ENCODE measurements around the gene DEXI.
"Not testable (repeated sequence)": the region's sequence is repeated elsewhere in the genome, so short reads cannot be mapped to it uniquely, and the experiment has no call there.

The DEXI gene

DNA sequence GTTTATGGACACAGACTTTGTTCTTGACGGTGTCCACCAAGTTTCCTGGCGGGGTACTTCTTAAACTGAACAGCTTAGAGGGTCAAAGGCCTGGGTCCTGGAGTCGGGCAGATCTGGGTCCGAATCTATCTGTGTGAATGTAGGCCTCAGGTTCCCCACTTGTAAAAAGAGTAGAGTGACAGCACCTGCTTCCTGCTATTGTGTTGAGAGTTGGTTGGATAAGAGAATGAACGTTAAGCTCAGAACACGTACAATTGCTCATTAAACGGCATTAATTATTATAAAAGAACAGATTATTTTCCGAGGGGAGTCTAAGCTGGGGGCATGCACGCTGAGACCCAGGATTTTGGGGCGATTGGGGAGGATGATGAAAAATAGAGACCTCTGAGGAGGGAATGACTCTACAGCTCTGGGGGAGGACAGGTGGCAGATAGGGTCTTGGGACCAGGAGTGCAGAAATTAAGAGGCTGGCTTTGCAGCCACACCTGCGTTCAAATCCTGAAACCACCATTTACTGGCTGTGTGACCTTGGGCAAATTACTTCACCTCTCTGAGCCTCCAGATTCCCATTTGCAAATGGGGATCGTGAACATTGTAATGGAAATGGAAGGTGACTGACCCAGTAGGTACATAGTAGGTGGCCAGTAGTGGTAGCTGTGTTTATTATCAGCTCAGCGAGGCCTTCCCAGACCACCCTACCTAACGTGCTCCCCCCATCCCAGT, 3.0 kb upstream of the DEXI start:
- in situ Hi-C loops (cut with HindIII; ENCODE audit: low pct_unique_long_range_greater_than_20kb, low sequenced_read_pairs), result no loop called here

DNA sequence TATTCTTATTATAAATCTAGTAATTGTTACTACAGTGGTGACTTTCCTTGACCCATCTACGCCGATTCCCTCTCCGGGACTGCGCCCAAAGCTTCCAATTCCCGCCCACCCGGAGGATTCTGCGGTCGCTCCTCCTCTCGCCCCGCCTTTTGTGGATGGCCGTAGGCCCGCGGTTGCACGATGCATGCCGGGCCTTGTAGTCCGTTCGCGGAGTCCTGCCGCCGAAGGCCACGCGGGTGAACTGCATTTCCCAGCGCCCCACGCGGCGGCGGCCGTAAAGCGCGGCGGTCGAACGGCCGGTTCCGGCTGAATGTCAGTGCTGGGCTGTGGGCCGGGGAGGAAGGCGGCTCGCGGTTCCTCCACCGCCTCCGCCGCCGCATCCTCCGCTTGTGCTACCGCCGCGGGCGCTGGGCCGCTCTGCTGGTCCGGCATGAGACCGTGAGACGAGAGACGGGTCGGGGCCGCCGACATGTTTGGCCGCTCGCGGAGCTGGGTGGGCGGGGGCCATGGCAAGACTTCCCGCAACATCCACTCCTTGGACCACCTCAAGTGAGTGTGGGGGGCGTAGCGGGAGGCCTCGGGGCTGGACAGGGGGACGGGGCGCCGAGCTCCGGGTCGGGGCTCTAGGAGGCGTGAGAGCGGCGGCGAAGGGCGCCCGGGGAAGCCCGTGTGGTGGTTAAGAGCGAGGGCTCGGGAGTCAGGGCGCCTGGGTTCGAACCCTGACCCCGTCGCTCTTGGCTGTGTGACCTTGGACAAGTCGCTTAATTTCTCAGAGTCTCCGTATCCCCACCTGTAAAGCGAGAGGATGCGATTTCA, 2.2 kb upstream of the DEXI start, which contains the start of gene CLEC16A:
Gene CLEC16A, plus strand, starts transcription at position 316 of the 816 bp plus-strand sequence. Its CDS starts 154 bp downstream, at position 470.
- peak; percentile 92 to 97 for DNase-seq (ENCODE audit: low read depth in 1 of 2, low spot score in 1 of 2)
- no peak for TF ChIP-seq JUND (IDR thresholded peaks at IDR 0.05; ENCODE audit: low read depth)
- in situ Hi-C loops (cut with HindIII; ENCODE audit: low pct_unique_long_range_greater_than_20kb, low sequenced_read_pairs), result no loop called here

More for the DNA sequence above, 3.0 kb upstream of the DEXI start:
- TF ChIP-seq JUND (IDR thresholded peaks at IDR 0.05; ENCODE audit: low read depth), result no peak
- DNase-seq (ENCODE audit: low read depth in 1 of 2, low spot score in 1 of 2), result no peak

DNA sequence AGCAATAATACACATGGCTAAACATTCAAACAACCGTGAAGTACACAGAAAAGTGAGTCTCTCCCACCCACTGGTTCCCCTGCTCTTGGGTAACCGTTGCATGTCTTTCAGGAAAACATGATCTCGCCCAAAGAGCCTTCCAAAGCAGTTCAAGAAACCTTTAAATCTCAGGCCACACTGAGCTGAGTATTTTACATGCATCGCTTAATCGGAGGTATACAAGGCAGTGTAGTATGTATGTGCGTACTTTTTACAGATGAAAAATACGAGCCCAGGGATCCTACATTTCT, 741 bp upstream of the DEXI start:
- no peak for DNase-seq (ENCODE audit: low read depth in 1 of 2, low spot score in 1 of 2)
- TF ChIP-seq JUND (IDR thresholded peaks at IDR 0.05; ENCODE audit: low read depth), result no peak
- in situ Hi-C loops (cut with HindIII; ENCODE audit: low pct_unique_long_range_greater_than_20kb, low sequenced_read_pairs), result no loop called here

DNA sequence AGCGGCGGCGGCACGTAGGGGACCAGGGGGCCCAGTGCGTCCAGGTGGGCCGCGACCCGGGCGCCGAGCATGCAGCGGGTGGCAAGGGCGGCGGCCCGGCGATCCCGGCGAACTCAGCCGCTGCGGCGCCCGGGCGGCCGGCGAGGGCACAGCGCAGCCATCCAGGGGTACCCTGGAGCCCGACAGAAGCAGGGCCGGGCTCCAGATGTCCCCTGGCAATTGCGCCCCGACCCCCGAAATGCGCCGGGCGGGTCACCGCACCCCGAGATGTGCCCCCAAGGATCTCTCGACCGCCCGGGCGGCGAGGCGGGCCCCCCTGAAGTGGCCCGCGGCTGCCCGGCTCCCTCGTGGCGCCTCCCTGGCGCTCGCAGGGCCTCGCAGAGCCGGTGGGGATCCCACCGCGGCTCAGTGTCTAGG, 325 bp downstream of the DEXI start:
- DNase-seq (ENCODE audit: low read depth in 1 of 2, low spot score in 1 of 2); in situ Hi-C loops (cut with HindIII; ENCODE audit: low pct_unique_long_range_greater_than_20kb, low sequenced_read_pairs): not testable (repeated sequence)

GRCh38 chr16:10941127-10941933, 938 bp downstream of the DEXI start:
- DNase-seq (ENCODE audit: low read depth in 1 of 2, low spot score in 1 of 2), result no peak
- TF ChIP-seq JUND (IDR thresholded peaks at IDR 0.05; ENCODE audit: low read depth), result no peak
- in situ Hi-C loops (cut with HindIII; ENCODE audit: low pct_unique_long_range_greater_than_20kb, low sequenced_read_pairs), result no loop called here

DNA sequence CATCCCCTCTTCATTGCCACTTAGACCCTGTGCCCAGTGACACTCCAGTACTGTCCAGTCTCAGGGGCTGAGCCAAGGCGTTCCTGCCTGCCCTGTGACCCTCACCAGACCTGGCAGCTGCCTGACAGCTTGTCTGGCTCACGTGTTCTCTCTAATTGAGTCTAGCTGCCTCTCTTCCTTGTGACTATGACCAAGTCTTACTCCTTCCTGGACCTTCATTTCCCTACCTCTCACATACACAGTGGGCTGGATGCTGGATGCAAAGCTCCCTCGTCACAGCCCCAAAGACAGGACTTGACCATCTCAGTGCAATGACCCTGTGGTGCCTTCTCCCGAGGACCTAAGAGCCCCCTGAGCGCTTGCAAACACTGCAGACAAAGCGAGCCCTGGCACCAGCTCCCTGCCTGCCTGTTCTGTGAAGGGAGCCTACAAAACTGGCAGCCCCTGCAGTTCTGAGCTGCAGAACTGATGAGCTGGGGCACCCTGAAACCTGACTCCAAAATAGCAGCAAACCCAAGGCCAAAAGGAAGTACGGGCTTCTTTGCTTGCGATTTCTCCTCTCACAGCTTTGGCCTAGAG, 1.7 kb downstream of the DEXI start:
- DNase-seq (ENCODE audit: low read depth in 1 of 2, low spot score in 1 of 2), result no peak
- TF ChIP-seq JUND (IDR thresholded peaks at IDR 0.05; ENCODE audit: low read depth), result no peak
- in situ Hi-C loops (cut with HindIII; ENCODE audit: low pct_unique_long_range_greater_than_20kb, low sequenced_read_pairs), result no loop called here

- in situ Hi-C loops (cut with HindIII; ENCODE audit: low pct_unique_long_range_greater_than_20kb, low sequenced_read_pairs), result no loop called here
- TF ChIP-seq JUND (IDR thresholded peaks at IDR 0.05; ENCODE audit: low read depth), result no peak
- no peak for DNase-seq (ENCODE audit: low read depth in 1 of 2, low spot score in 1 of 2)
Measured at GRCh38 chr16:10939649-10940234, 2.5 kb downstream of the DEXI start.

GRCh38 chr16:10938796-10939648, 3.2 kb downstream of the DEXI start:
- no peak for DNase-seq (ENCODE audit: low read depth in 1 of 2, low spot score in 1 of 2)
- in situ Hi-C loops (cut with HindIII; ENCODE audit: low pct_unique_long_range_greater_than_20kb, low sequenced_read_pairs), result no loop called here
- no peak for TF ChIP-seq JUND (IDR thresholded peaks at IDR 0.05; ENCODE audit: low read depth)

GRCh38 chr16:10938321-10938720, 3.9 kb downstream of the DEXI start:
- in situ Hi-C loops (cut with HindIII; ENCODE audit: low pct_unique_long_range_greater_than_20kb, low sequenced_read_pairs), result no loop called here

GRCh38 chr16:10937068-10937859, 5.0 kb downstream of the DEXI start:
- no peak for DNase-seq (ENCODE audit: low read depth in 1 of 2, low spot score in 1 of 2)
- no peak for TF ChIP-seq JUND (IDR thresholded peaks at IDR 0.05; ENCODE audit: low read depth)
- in situ Hi-C loops (cut with HindIII; ENCODE audit: low pct_unique_long_range_greater_than_20kb, low sequenced_read_pairs), result no loop called here

More at GRCh38 chr16:10938321-10938720, 3.9 kb downstream of the DEXI start:
- TF ChIP-seq JUND (IDR thresholded peaks at IDR 0.05; ENCODE audit: low read depth), result no peak
- no peak for DNase-seq (ENCODE audit: low read depth in 1 of 2, low spot score in 1 of 2)
